AG04450 (cell line): ENCODE results near the gene PVALB. TPM values are rescaled to one million over a fixed set of nuclear protein-coding genes. Genes with fewer than 3 reads are reported as not detected.

Source experiments
- CTCF ChIA-PET: fragments of 300-600, 350-600 bp; formaldehyde crosslinking; extraction: SDS; loops from one replicate; lab custom pipeline; 2022; ENCODE audit warnings: antibody characterized with exemption, inconsistent platforms; lab: Charles Lee
- POLR2A ChIA-PET: fragments of 350-600 bp; formaldehyde crosslinking; extraction: SDS; loops from one replicate; lab custom pipeline; 2021; ENCODE audit warnings: antibody characterized with exemption, inconsistent platforms; lab: Yijun Ruan, JAX
- DNase-seq: peaks from one replicate; pipeline ENCODE4 v3.0.0-alpha.2; 2011; ENCODE audit warnings: low read depth, low spot score
- H3K27ac ChIP-seq: one replicate; pipeline ENCODE4 v1.5.1; 2012; ENCODE audit warnings: low read depth, low read length, control low read depth
- H3K27me3 ChIP-seq: one replicate; pipeline ENCODE4 v1.6.0; 2012; ENCODE audit warnings: low read length; ENCODE audit not compliant: control insufficient read depth, insufficient read depth
- H3K4me3 ChIP-seq: 2 replicates; pipeline ENCODE4 v1.5.1; 2011; ENCODE audit warnings: mild to moderate bottlenecking, low read depth, low read length, control low read depth
- H3K9me3 ChIP-seq: 2 replicates; pipeline ENCODE4 v1.5.1; 2012; ENCODE audit warnings: low read length; ENCODE audit not compliant: control insufficient read depth, insufficient read depth
- polyA plus RNA-seq: library from polyadenylated mRNA; depleted of rRNA; stranded (reverse); fragments of >200 nt; gene quantifications from 2 replicates; pipeline ENCODE4 v1.2.3, GENCODE V29; 2011
- TF ChIP-seq, protein P1 (sequence below): IDR thresholded peaks from 2 replicates; pipeline ENCODE4 v1.5.1; 2011; ENCODE audit warnings: low read depth, low read length, control low read depth, inconsistent platforms

PVALB gene
- polyA plus RNA-seq, 1 experiment: not detected

- TF ChIP-seq, protein P1, sequence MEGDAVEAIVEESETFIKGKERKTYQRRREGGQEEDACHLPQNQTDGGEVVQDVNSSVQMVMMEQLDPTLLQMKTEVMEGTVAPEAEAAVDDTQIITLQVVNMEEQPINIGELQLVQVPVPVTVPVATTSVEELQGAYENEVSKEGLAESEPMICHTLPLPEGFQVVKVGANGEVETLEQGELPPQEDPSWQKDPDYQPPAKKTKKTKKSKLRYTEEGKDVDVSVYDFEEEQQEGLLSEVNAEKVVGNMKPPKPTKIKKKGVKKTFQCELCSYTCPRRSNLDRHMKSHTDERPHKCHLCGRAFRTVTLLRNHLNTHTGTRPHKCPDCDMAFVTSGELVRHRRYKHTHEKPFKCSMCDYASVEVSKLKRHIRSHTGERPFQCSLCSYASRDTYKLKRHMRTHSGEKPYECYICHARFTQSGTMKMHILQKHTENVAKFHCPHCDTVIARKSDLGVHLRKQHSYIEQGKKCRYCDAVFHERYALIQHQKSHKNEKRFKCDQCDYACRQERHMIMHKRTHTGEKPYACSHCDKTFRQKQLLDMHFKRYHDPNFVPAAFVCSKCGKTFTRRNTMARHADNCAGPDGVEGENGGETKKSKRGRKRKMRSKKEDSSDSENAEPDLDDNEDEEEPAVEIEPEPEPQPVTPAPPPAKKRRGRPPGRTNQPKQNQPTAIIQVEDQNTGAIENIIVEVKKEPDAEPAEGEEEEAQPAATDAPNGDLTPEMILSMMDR: no peak
- Histone ChIP-seq H3K4me3 (no peak overlapping the region), H3K27me3 (peaks cover 46% of the 10 kb centered on the region), H3K27ac (no peak overlapping the region), H3K9me3 (no peaks in the 10 kb centered on the region; the same call in 1 of the 2 replicates)
- CTCF ChIA-PET: no interaction called here
- no peak for DNase-seq
- POLR2A ChIA-PET: no interaction called here
Observed at GRCh38 chr22:36797911-36798673, 18.7 kb downstream of the PVALB start.

GRCh38 chr22:36797374-36797773, 19.5 kb downstream of the PVALB start:
- H3K9me3 ChIP-seq: no peaks in the 10 kb centered on the region; the same call in 1 of the 2 replicates
- H3K27me3 ChIP-seq: peaks cover 48% of the 10 kb centered on the region
- H3K27ac ChIP-seq: no peak overlapping the region
- DNase-seq: no peak
- ChIA-PET POLR2A (no interaction called here), CTCF (no interaction called here)
- TF ChIP-seq, protein P1: no peak
- H3K4me3 ChIP-seq: no peak overlapping the region

DNA sequence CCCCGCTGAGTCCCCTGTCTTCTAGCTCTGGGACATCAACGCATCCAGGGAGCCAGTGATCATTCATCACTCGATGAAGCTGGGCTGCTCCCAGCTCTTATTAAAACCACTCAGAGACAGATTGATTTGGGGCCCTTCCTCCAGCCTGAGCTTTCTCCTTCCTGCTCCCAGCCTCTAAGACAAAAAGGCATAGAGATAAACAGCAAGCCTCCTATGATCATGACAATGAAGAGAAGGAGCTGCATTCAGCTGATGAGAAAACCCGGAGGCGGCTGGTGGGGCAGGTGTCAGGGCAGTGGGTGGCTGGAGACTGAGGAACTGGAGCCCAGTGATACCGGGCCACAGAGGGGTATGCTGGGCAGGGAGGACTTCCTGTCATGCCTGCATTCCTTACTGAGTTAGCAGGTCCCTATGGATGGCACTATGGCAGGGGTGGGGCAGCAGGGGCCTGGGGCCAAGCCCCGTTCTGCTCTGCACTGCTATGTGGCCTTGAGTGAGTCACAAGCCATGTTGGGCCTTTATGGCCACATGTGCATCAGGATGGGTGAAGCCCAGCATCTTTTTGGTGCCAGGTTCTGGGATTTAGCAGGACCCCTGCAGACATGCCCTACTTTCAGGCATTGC, 20.2 kb downstream of the PVALB start:
- CTCF ChIA-PET: interaction anchor here (1.1 kb wide), 1 partner anchor 60 kb away, joined by 8 read pairs; no protein-coding TSS in a partner anchor
- POLR2A ChIA-PET: no interaction called here

GRCh38 chr22:36795633-36796032, 21.2 kb downstream of the PVALB start:
- ChIA-PET POLR2A (no interaction called here), CTCF (no interaction called here)
- no peaks in the 10 kb centered on the region; the same call in 1 of the 2 replicates for H3K9me3 ChIP-seq
- H3K4me3 ChIP-seq: no peak overlapping the region
- TF ChIP-seq, protein P1: no peak
- H3K27me3 ChIP-seq: peaks cover 53% of the 10 kb centered on the region
- no peak overlapping the region for H3K27ac ChIP-seq
- DNase-seq: no peak

More for the DNA sequence above, 20.2 kb downstream of the PVALB start:
- no peak for DNase-seq
- TF ChIP-seq, protein P1: no peak
- Histone ChIP-seq H3K9me3 (no peaks in the 10 kb centered on the region; the same call in 1 of the 2 replicates), H3K27me3 (peaks cover 46% of the 10 kb centered on the region), H3K4me3 (no peak overlapping the region), H3K27ac (no peak overlapping the region)

- TF ChIP-seq, protein P1: no peak
- Histone ChIP-seq H3K27ac (no peak overlapping the region), H3K9me3 (no peaks in the 10 kb centered on the region), H3K4me3 (no peak overlapping the region), H3K27me3 (peaks cover 55% of the 10 kb centered on the region)
- ChIA-PET POLR2A (no interaction called here), CTCF (no interaction called here)
- DNase-seq: no peak
Observed at GRCh38 chr22:36790648-36791047, 26.2 kb downstream of the PVALB start.
